ENCODE results near the gene LRGUK. TPM values are rescaled to one million over a fixed set of nuclear protein-coding genes. Genes with fewer than 3 reads are reported as not detected.

Gene LRGUK
- total and polyA plus RNA-seq, 2 donors (not counting 1 experiment from before 2014, with no cell fraction given) = 0.27 to 0.49 TPM

GRCh38 chr7:134153493-134154136, 26.5 kb downstream of the LRGUK start:
- H3K9me3 Mint-ChIP-seq (ENCODE audit: insufficient read depth) = no peaks in the 10 kb centered on the region
- H3K9me3 ChIP-seq (ENCODE audit: control extremely low read depth in 1 of 3, control insufficient read depth in 2 of 3, insufficient read depth in 1 of 3, low read length in 2 of 3) = no peaks in the 10 kb centered on the region

DNA sequence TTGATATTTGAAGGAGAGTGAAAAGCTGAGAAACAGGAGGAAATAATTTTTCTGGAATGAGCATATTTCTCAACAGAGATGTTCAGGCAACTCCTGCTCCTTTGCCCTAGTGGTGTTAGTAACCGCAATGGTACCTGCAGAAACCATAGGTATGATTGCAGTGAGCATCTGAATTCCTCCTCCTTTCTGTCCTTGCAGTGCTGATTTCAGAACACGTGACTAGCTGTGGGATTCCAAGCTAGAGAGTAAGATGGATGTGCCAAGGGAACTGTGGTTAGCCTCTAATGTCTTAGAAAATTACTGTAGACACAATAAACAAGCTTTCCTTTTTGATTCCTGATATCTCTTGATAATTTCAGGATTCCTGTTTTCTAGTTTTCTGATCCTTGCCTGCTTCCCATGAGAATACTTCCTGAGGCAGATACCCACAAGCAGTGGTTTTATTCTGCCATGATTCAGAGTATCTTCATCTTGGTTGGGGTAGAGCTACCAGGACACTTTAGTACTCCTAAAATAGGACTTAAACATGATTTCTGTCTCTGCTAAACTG, 27.5 kb downstream of the LRGUK start:
- H3K4me3 ChIP-seq (ENCODE audit: control extremely low read depth in 1 of 5, extremely low read depth in 1 of 5, insufficient read depth in 1 of 5, low read depth in 2 of 5, low read length in 4 of 5) = no peak overlapping the region
- no peak overlapping the region for H3K9ac ChIP-seq (ENCODE audit: low read length)
- POLR2A ChIA-PET = no interaction called here
- no peak for ATAC-seq (ENCODE audit: low read depth)
- CTCF ChIA-PET = interaction anchor here (1.2 to 3.4 kb wide), 2 partner anchors 10 to 14 kb away, joined by 4 to 11 read pairs; no protein-coding TSS in a partner anchor
- no peaks in the 10 kb centered on the region for H4K20me1 ChIP-seq (ENCODE audit: control insufficient read depth, insufficient read depth, low read length, poor library complexity, severe bottlenecking)
- no peaks in the 10 kb centered on the region for H3K36me3 ChIP-seq (replicated peaks in 1 of 2; ENCODE audit: control extremely low read depth in 1 of 2, control insufficient read depth in 1 of 2, extremely low read depth in 1 of 2, insufficient read depth in 2 of 2, low read length in 1 of 2)
- H3K27me3 ChIP-seq (replicated peaks in 1 of 4; ENCODE audit: control extremely low read depth in 1 of 4, control insufficient read depth in 3 of 4, insufficient read depth in 4 of 4, low read length in 3 of 4) = no peaks in the 10 kb centered on the region
- 100% methylated on average over 1 of the region's 2 CpGs for WGBS (ENCODE audit: insufficient coverage)
- intact Hi-C loops (cut with micrococcal nuclease) = no loop called here
- no peaks in the 10 kb centered on the region for H3K4me1 Mint-ChIP-seq
- no peak overlapping the region for H3K4me2 ChIP-seq (replicated peaks; ENCODE audit: low read depth, low read length, poor library complexity, severe bottlenecking)
- TF ChIP-seq, protein P1, sequence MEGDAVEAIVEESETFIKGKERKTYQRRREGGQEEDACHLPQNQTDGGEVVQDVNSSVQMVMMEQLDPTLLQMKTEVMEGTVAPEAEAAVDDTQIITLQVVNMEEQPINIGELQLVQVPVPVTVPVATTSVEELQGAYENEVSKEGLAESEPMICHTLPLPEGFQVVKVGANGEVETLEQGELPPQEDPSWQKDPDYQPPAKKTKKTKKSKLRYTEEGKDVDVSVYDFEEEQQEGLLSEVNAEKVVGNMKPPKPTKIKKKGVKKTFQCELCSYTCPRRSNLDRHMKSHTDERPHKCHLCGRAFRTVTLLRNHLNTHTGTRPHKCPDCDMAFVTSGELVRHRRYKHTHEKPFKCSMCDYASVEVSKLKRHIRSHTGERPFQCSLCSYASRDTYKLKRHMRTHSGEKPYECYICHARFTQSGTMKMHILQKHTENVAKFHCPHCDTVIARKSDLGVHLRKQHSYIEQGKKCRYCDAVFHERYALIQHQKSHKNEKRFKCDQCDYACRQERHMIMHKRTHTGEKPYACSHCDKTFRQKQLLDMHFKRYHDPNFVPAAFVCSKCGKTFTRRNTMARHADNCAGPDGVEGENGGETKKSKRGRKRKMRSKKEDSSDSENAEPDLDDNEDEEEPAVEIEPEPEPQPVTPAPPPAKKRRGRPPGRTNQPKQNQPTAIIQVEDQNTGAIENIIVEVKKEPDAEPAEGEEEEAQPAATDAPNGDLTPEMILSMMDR (IDR thresholded peaks at IDR 0.05) = no peak
- no peak for TF ChIP-seq EZH2 (IDR thresholded peaks at IDR 0.05; ENCODE audit: borderline replicate concordance, insufficient read depth, low read depth, low read length, poor library complexity, severe bottlenecking)
- H3K9me3 Mint-ChIP-seq (ENCODE audit: insufficient read depth) = no peaks in the 10 kb centered on the region
- H3K9me3 ChIP-seq (ENCODE audit: control extremely low read depth in 1 of 3, control insufficient read depth in 2 of 3, insufficient read depth in 1 of 3, low read length in 2 of 3) = no peaks in the 10 kb centered on the region
- H3K27ac Mint-ChIP-seq = no peak overlapping the region
- H3K27ac ChIP-seq (ENCODE audit: low read length in 2 of 2) = no peak overlapping the region
- H3K4me3 Mint-ChIP-seq = no peak overlapping the region
- no peaks in the 10 kb centered on the region for H3K4me1 ChIP-seq (ENCODE audit: control insufficient read depth in 2 of 2, insufficient read depth in 2 of 2, low read length in 2 of 2)
- H3K27me3 Mint-ChIP-seq = peaks cover 5% of the 10 kb centered on the region
- no peaks in the 10 kb centered on the region for H3K79me2 ChIP-seq (ENCODE audit: control insufficient read depth, insufficient read depth, low read length)
- no peak overlapping the region for H2AFZ ChIP-seq (ENCODE audit: insufficient read depth, low read depth, low read length, poor library complexity, severe bottlenecking)
- no peak for DNase-seq

More at GRCh38 chr7:134153493-134154136, 26.5 kb downstream of the LRGUK start:
- no peak for ATAC-seq (ENCODE audit: low read depth)
- H4K20me1 ChIP-seq (ENCODE audit: control insufficient read depth, insufficient read depth, low read length, poor library complexity, severe bottlenecking) = no peaks in the 10 kb centered on the region
- DNase-seq = no peak
- H3K27ac ChIP-seq (ENCODE audit: low read length in 2 of 2) = no peak overlapping the region
- H3K4me2 ChIP-seq (replicated peaks; ENCODE audit: low read depth, low read length, poor library complexity, severe bottlenecking) = no peak overlapping the region
- TF ChIP-seq, protein P1 (IDR thresholded peaks at IDR 0.05) = no peak
- no peak for TF ChIP-seq EZH2 (IDR thresholded peaks at IDR 0.05; ENCODE audit: borderline replicate concordance, insufficient read depth, low read depth, low read length, poor library complexity, severe bottlenecking)
- intact Hi-C loops (cut with micrococcal nuclease) = no loop called here
- no CpG with 5 or more reads among the region's 3 CpGs for WGBS (ENCODE audit: insufficient coverage)
- Mint-ChIP-seq H3K4me3 (no peak overlapping the region), H3K4me1 (no peaks in the 10 kb centered on the region), H3K27ac (no peak overlapping the region), H3K27me3 (peaks cover 5% of the 10 kb centered on the region)
- POLR2A ChIA-PET = no interaction called here
- H3K27me3 ChIP-seq (replicated peaks in 1 of 4; ENCODE audit: control extremely low read depth in 1 of 4, control insufficient read depth in 3 of 4, insufficient read depth in 4 of 4, low read length in 3 of 4) = peaks cover 0 to under 1% (median 0%) of the 10 kb centered on the region in 4 experiments
- no peaks in the 10 kb centered on the region for H3K4me1 ChIP-seq (ENCODE audit: control insufficient read depth in 2 of 2, insufficient read depth in 2 of 2, low read length in 2 of 2)
- CTCF ChIA-PET = interaction anchor here (1.1 to 3.4 kb wide), 2 partner anchors 12 to 13 kb away, joined by 3 to 11 read pairs; no protein-coding TSS in a partner anchor
- H3K36me3 ChIP-seq (replicated peaks in 1 of 2; ENCODE audit: control extremely low read depth in 1 of 2, control insufficient read depth in 1 of 2, extremely low read depth in 1 of 2, insufficient read depth in 2 of 2, low read length in 1 of 2) = no peaks in the 10 kb centered on the region
- no peak overlapping the region for H2AFZ ChIP-seq (ENCODE audit: insufficient read depth, low read depth, low read length, poor library complexity, severe bottlenecking)
- H3K4me3 ChIP-seq (ENCODE audit: control extremely low read depth in 1 of 5, extremely low read depth in 1 of 5, insufficient read depth in 1 of 5, low read depth in 2 of 5, low read length in 4 of 5) = no peak overlapping the region
- no peak overlapping the region for H3K9ac ChIP-seq (ENCODE audit: low read length)
- H3K79me2 ChIP-seq (ENCODE audit: control insufficient read depth, insufficient read depth, low read length) = no peaks in the 10 kb centered on the region
